GM12878 (cell line): ENCODE measurements around the gene KRT20.

Experiments used
- ATF2 ChIP-seq: IDR thresholded peaks from 2 replicates; pipeline ENCODE4 v1.6.1; 2012; ENCODE audit warnings: low read length, inconsistent platforms
- CTCF ChIP-seq, 3 experiments: IDR thresholded peaks in 2 of 3; conservative IDR thresholded peaks in 1 of 3; 2 replicates each; pipeline ENCODE4 v1.5.1; 2011; ENCODE audit warnings: low read depth in 3 of 3, low read length in 3 of 3, mild to moderate bottlenecking in 3 of 3, control low read depth in 2 of 3, moderate library complexity in 2 of 3, inconsistent platforms in 1 of 3, mixed read lengths in 1 of 3; ENCODE audit not compliant: control insufficient read depth in 2 of 3, insufficient read depth in 1 of 3; ENCODE audit errors: extremely low read depth in 1 of 3
- FOXM1 ChIP-seq: IDR thresholded peaks from 2 replicates; pipeline ENCODE4 v1.6.1; 2012; ENCODE audit warnings: low read depth, mild to moderate bottlenecking, inconsistent platforms, low read length, moderate library complexity
- NFYB ChIP-seq: IDR thresholded peaks from 2 replicates; pipeline ENCODE4 v1.6.1; 2011; ENCODE audit warnings: low read depth, mild to moderate bottlenecking, low read length, improper control_type of control experiment, moderate library complexity; ENCODE audit not compliant: insufficient read depth
- POLR2A ChIP-seq: IDR thresholded peaks from 2 replicates; pipeline ENCODE4 v1.6.1; 2011; ENCODE audit warnings: low read depth, mild to moderate bottlenecking, low read length
- POLR2AphosphoS5 ChIP-seq: IDR thresholded peaks from 2 replicates; pipeline ENCODE4 v1.6.1; 2011; ENCODE audit warnings: mild to moderate bottlenecking, low read length, inconsistent platforms
- RAD21 ChIP-seq: IDR thresholded peaks from 2 replicates; pipeline ENCODE4 v1.6.1; 2011; ENCODE audit warnings: mild to moderate bottlenecking, low read depth, low read length, moderate library complexity; ENCODE audit not compliant: insufficient read depth
- RAD51 ChIP-seq: fragments of 450-650 bp; IDR thresholded peaks from 2 replicates; pipeline ENCODE4 v1.6.1; 2016; ENCODE audit warnings: moderate library complexity, mild to moderate bottlenecking, inconsistent platforms
- TARDBP ChIP-seq: IDR thresholded peaks from 2 replicates; pipeline ENCODE4 v1.6.1; 2016; ENCODE audit warnings: borderline replicate concordance
- ZNF274 ChIP-seq: IDR thresholded peaks from one replicate; pipeline ENCODE4 v1.8.0; 2011; ENCODE audit not compliant: insufficient read length, insufficient read depth
- ZNF622 ChIP-seq: fragments of 450-650 bp; IDR thresholded peaks from 2 replicates; pipeline ENCODE4 v1.6.1; 2017; ENCODE audit warnings: mild to moderate bottlenecking, inconsistent platforms

GRCh38 chr17:40839194-40839593 lies 45.8 kb downstream of the KRT20 start:
- TF ChIP-seq ATF2: no peak
- no peak for TF ChIP-seq CTCF (IDR thresholded peaks at IDR 0.05 in 2 of 3, conservative IDR thresholded peaks at IDR 0.05 in 1 of 3; ENCODE audit: control insufficient read depth in 2 of 3, extremely low read depth in 1 of 3, insufficient read depth in 1 of 3, low read depth in 3 of 3, low read length in 3 of 3)
- no peak for TF ChIP-seq ZNF274
- no peak for TF ChIP-seq POLR2AphosphoS5
- no peak for TF ChIP-seq POLR2A
- TF ChIP-seq TARDBP: no peak
- TF ChIP-seq RAD21: no peak
- TF ChIP-seq RAD51: no peak
- TF ChIP-seq NFYB: no peak
- TF ChIP-seq ZNF622: no peak
- TF ChIP-seq FOXM1: no peak
